ENCODE results near the gene GRID1.

GRCh38 chr10:86311906-86312305 lies 54.7 kb downstream of the GRID1 start:
- TF ChIP-seq CTCF (conservative IDR thresholded peaks at IDR 0.05; ENCODE audit: low read depth, low read length), result no peak
- TF ChIP-seq EZH2 (IDR thresholded peaks at IDR 0.05; ENCODE audit: low read length, unreplicated experiment), result no peak
- TF ChIP-seq EZH2phosphoT487 (IDR thresholded peaks at IDR 0.05; ENCODE audit: borderline replicate concordance, low read length), result no peak

All from PC-3 (cell line).